Mucosa of gallbladder (tissue), 1 donor: ENCODE results near the gene HELZ2. TPM values are rescaled to one million over a fixed set of nuclear protein-coding genes. Genes with fewer than 3 reads are reported as not detected.
"Not testable (repeated sequence)": the region's sequence is repeated elsewhere in the genome, so short reads cannot be mapped to it uniquely, and the experiment has no call there.

Experiments
- DNase-seq: peaks from one replicate; pipeline ENCODE4 v3.0.0-alpha.2; 2020; ENCODE audit warnings: low spot score
- total RNA-seq: library from RNA; stranded (reverse); gene quantifications from one replicate; pipeline ENCODE4 v1.2.1, GENCODE V29; 2021
- donor health status: DM: no; HTN: no; CAD: no.

The HELZ2 gene, protein sequence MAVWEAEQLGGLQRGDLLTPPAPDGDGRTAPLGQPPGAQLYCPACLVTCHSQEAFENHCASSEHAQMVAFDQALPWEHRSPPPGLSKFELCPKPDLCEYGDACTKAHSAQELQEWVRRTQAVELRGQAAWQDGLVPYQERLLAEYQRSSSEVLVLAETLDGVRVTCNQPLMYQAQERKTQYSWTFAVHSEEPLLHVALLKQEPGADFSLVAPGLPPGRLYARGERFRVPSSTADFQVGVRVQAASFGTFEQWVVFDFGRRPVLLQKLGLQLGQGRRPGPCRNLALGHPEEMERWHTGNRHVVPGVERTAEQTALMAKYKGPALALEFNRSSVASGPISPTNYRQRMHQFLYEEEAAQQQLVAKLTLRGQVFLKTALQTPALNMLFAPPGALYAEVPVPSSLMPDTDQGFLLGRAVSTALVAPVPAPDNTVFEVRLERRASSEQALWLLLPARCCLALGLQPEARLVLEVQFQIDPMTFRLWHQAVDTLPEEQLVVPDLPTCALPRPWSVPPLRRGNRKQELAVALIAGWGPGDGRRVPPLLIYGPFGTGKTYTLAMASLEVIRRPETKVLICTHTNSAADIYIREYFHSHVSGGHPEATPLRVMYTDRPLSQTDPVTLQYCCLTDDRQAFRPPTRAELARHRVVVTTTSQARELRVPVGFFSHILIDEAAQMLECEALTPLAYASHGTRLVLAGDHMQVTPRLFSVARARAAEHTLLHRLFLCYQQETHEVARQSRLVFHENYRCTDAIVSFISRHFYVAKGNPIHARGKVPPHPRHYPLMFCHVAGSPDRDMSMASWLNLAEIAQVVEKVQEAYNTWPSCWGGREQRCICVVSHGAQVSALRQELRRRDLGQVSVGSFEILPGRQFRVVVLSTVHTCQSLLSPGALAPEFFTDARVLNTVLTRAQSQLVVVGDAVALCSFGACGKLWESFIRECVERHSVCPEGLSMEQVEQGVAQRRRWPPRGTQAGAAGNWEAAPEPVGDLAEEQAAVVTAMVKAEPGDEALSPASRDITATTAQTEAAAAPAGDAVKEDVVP (N-terminal part only)
- total RNA-seq = 48.9 TPM

DNA sequence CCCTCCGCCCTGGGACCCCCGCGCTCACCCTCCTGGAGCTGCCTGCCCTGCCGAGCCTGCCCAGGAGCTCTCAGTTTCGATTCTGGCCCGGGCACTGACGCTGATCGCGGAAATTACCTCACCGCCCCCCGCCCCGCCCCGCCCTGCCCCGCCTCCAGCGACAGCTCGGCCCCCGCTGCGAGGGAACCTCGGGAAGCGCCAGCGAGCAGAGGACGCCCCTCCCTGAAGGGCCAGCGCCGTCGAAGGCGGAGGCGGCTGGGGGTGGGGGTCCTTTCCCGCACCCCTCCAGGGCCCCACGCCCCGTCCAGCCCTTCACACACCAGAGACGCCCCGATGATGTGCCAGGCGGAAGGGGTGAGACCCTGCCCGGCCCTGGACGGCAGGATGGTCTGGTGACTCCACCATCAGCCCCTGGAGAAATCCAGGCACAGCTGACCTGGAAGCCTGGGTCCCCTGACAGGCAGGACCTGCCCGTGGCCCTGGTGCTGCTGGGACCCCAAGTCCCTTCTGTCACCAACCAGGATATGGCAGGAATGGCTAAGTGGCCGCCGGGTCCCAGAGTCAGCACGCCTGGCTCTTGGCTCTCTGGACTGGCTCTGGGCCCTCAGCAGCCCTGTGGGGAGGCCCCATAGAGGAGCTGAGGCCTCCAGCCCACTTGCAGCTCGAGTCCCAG, at the start of gene HELZ2:
Gene HELZ2, minus strand, starts transcription at position 84 of the 673 bp plus-strand sequence. CDS start 1,854 bp downstream, outside the sequence.
- peak; percentile 79 for DNase-seq

DNA sequence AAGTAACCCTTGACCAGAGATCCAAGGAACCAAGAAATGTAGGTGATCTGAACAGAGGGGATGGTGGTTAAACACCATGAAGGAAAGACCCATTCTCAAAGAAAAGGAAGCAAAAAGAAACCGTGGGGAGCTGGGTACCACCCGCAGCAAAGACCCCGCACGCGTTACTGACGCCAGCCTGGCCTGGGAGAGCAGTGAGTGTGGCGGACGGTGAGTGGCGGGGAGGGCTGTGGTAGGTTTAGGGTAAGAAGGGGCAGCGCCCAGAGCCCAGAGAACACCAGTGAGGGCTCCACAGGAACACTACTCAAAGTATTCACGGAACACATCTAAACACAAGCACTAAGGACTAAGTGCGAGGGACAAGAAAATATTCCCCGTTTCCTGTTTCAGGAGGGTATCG, 48.7 kb upstream of the HELZ2 start:
- no peak for DNase-seq

DNA sequence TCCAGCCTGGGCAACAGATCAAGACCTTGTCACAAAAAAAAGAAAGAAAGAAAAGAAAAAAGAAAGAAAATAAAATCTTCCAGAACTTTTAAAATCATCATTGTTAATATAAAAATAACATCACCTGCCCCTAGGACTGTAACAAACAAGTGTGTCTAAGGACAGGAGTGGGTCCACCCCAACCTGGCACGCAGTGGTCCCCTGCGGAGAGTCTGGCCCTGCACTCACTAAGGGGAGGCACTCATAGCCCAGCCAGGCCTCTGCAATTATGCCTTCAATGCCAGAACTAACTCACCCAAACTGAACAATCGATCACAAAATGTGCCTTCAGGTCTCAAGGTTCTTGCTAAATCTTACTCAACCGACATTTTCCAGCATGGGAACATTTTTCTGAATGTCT, 48.1 kb upstream of the HELZ2 start:
- no peak for DNase-seq

DNA sequence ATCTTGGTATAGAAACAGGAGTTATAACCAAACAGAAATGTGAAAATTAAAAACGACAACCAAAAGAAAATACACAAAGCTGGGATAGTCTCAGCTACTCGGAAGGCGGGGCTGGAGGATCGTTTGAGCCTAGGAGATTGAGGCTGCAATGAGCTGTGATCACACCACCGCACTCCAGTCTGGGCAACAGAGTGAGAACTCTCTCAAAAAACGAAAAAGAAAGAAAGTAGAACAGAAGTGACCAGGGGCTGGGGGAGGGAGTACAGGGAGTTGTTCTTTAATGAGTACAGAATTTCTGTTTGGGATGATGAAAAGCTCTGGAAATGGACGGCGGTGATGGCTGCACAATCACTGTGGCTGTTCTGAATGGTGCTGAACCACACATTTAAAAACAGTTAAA, 47.0 kb upstream of the HELZ2 start:
- DNase-seq = no peak

DNA sequence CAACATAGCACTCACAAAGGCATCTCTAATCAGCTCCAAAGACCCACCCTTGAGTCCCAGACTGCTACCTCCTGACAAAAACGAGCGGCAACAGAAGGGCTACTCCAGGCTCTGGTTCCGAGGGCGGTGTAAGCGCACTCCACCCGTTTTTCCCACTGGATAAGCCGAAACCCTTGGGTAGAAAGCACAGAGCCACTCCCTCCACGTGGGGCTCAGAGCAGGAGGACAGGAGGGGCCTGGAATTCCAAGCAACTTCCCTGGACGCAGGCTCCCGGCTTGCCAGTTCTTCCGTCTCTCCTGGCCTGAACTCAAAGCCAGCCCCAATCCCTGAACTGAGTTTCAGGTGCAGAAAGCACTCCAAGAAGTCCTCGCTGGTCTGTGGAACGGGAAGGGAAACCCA, 45.5 kb upstream of the HELZ2 start:
- no peak for DNase-seq

DNA sequence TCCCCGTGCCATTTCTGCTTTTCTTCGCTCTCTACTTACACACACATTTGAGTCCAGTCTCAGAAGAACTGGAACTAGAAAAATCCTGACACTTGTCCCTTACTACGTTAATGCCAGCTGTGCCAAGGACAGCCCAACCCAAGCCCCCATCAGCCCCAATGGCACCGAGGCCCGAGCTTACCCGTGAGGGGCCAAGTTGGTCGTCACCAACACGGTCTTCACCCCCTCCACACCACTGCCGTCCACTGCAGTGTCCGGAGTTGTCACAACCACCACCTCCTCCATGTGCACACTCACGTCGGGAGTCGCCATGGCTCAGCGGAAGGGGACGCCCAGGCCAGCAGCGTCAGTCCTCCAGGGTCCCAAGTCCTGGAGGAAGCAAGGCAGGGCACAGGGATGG, 45.0 kb upstream of the HELZ2 start:
- no peak for DNase-seq

DNA sequence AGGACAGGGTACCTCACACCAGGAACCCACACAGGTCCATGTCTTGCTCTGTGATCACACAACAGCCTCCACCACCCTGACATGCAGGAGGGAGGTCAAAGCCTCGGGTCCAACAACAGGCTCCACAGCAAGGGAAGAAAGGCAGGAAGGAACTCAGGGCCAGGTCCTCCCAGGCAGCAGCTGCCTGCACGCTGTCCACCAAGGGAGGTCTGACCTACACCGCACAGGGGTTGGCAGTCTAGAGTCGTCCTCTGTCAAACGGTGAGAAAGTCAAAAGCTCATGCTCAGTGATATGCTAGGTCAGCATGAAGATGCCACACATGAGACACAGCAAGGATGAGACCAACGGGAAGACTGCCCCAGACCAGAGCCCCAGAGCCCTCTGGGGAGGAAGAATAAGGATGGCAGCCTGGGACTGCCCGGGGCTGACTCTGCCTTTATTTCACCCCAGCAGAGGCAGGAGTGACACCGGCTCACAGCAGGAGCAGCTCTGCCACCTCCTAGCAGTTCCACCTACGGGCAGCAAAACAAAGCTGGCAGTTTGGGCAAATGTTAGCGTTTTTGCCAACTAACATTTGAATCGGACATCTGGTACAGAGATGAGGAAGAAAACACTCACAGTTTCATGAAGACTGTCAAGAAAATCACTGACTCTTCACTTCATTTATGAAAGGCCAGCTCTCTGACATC, 44.4 kb upstream of the HELZ2 start:
- DNase-seq = no peak

DNA sequence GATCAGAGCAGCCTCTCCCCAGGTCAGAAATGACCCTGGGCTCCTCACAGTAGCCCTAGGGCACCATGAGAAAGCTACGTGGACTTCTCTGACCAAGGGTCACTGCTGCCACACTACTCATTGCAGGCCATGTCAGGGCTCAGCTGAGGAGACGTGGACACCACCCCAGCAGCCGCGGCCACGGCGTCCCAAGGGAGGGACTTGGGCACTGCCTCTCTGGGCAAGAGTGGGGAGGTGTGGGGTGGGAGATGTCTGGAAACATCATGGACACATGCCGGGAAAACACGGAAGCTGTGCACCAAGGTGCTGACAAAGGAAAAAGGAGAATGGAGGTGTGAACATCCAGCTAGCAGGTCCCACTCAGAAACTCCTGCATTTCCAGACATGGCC, 43.8 kb upstream of the HELZ2 start:
- no peak for DNase-seq

DNA sequence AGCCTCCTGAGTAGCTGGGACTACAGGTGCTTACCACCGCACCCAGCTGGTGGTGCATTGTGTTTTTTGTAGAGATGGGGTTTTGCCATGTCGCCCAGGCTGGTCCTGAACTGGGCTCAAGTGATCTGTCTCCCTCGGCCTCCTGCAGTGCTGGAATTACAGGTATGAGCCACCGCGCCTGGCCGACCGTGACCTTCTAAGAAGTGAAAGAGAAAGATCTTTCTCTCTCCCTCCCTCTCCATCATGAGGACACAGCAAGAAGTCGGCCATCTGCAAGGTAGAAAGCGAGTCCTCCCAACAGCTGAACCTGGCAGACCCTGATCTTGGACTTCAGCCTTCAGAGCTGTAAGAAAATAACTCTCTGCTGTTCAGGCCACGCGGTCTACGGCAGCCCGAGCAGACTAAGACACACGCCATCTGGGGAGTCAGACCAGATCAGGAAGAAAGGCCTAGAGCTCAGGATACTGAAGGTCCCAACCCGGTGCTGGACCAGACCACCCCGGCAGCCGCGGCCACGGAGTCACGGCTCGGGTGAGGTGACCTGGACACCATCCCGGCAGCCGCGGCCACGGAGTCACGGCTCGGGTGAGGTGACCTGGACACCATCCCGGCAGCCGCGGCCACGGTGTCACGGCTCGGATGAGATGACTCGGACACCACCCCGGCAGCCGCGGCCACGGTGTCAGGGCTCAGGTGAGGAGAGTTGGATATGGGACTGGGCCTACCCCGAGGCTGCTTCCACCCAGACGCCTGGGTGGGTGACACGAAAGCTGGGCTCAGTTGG, 43.2 kb upstream of the HELZ2 start:
- no peak for DNase-seq

DNA sequence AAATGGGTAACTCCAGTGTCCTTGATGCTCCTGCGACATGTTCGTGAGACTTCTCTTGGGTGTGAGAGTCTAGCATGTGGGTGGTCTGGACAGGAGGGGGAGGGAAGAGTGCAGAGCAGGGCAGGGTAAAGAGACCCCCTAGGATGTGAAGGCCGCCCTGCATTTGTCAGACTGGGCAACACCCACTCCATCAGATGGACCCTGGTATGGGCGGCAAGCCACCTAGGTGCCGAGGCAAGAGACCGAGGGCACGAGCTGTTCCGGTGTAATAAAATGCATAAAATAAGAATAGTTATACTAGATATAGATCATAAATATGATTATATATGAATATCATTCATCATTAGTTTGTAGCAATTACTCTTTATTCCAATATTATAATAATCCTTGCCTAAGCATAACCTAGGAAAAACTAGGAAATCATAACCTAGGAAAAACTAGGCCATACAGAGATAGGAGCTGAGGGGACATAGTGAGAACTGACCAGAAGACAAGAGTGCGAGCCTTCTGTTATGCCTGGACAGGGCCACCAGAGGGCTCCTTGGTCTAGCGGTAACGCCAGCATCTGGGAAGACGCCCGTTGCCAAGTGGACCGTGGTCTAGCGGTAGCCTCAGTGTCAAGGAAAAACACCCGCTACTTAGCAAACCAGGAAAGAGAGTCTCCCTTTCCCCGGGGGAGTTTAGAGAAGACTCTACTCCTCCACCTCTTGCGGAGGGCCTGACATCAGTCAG, 40.0 kb upstream of the HELZ2 start:
- DNase-seq = not testable (repeated sequence)

DNA sequence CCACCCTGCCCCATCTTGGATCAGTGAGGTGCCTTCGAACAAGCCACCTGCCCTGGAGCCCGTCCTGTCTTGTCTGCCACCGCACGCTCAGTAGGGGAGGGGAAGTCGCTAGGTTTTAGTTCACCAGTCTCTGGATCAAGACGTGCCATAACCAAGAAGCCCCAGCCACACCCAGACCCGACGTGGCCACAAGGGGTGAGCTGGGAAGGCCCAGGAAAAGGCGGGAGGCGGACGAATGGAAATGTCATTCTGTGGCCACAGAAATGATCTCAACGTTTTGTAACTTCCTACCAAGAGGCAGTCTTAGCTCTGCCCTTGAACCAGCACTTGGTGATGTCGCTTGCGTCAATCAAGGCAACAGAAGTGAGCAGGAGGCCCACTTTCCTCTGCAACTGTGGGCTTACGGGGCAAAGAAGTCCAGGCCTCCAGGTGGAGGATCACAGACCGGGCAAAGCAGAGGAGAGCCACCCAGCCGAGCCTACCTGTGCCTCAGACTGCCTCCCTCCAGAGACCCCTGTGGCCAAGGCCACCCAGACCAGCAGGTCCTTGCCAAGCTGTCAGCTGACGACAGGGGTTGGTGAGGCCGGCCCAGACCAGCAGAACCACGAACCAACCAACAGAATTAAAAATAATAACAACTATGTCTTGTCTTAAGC, 38.4 kb upstream of the HELZ2 start:
- no peak for DNase-seq

DNA sequence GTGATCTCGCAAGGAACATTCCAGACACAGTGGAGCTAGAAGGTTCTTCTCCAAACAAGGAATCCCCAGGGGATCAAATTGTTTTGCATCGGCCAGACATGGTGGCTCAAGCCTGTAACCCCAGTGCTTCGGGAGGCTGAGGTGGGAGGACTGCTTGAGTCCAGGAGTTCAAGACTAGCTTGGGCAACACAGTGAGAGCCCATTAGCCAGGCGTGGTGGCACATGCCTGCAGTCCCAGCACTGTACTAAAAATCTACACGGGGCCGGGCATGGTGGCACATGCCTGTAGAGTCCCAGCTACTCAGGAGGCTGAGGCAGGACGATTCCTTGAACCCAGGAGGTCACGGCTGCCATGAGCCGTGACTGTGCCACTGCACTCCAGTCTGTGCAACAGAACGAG, 37.6 kb upstream of the HELZ2 start:
- DNase-seq = no peak

DNA sequence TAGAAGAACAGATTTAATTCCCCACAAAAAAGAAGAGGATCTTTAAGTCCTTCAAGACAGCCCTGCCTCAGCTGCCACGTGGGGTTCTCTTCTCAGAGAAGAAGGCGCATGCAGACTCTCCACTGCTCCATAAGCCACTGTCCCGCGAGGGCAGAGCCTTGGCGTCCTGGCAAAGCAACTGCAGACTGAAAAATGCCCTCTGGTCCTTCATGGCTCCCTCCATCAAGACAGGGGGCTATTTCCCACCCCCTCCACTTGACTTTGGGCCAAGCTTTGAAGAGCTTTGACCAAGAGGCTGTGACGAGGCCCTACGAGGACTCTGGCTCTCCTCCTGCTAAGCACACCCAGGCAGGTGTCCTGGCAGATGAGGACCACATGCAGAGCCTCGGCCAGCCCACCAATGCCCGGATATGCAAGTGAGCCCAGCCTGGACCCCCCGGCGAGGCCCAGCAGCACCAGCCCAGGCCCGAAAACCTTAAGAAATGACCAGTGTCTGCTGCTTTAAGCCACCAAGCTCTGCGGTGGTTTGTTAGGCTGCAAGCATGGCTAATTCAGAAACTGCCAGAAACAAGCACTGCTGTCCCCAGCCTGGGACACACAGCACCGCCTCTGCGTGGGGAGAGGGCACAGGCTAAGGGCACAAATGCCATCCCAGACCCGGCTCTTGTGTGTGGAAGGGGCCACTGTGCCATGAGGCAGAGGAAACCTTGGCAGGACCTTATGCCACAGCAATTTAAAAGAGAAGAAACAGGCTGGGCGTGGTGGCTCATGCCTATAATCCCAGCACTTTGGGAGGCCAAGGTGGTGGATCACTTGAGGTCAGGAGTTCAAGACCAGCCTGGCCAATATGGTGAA, 36.8 kb upstream of the HELZ2 start:
- DNase-seq = no peak

DNA sequence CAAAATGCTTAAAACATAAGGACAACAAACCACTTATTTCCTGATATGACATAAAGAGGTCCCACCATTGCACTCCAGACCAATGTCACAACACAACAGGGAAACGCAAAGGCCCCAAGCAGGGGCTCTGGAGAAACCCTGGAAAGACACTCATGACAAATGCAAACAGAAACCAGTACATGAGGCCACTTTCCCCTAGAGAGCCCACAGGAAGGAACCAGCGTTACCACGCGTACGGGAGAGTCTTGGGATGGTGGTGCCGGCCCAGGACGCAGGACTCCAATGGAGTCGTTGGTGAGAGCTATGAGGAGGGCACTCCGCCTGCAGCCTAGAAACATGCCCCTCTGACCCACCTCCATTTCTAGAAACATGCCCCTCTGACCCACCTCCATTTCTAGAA, 32.6 kb upstream of the HELZ2 start:
- no peak for DNase-seq

DNA sequence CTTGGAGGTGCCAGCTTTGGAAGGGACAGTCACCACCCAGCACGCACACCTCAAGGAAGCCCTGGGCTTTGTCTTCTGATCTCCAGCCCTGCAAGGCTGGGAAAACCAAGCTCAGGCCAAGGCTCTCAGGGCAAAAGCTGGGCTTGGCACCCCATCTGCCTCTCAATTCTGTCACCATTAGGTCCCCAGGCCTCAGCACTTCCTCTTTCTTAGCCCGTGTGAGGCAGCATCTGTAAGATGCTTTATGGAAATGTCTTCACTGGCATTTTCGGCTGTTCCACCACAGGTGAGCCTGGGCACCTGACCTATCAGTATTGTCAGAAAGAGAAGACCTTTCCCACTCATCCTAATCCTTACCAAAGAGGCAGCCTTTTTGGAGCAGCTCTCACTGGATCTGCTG, 28.3 kb upstream of the HELZ2 start:
- no peak for DNase-seq

DNA sequence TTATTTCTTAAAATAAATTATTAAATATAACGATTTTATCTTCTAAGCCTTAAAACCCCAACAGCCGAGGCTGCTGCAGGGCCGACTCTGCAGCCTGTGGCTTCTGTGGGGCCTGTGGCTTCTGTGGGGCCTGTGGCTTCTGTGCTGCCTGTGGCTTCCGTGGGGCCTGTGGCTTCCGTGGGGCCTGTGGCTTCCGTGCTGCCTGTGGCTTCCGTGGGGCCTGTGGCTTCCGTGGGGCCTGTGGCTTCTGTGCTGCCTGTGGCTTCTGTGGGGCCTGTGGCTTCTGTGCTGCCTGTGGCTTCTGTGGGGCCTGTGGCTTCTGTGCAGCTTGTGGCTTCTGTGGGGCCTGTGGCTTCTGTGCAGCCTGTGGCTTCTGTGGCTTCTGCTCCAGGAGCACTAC, 27.6 kb upstream of the HELZ2 start:
- DNase-seq = not testable (repeated sequence)

DNA sequence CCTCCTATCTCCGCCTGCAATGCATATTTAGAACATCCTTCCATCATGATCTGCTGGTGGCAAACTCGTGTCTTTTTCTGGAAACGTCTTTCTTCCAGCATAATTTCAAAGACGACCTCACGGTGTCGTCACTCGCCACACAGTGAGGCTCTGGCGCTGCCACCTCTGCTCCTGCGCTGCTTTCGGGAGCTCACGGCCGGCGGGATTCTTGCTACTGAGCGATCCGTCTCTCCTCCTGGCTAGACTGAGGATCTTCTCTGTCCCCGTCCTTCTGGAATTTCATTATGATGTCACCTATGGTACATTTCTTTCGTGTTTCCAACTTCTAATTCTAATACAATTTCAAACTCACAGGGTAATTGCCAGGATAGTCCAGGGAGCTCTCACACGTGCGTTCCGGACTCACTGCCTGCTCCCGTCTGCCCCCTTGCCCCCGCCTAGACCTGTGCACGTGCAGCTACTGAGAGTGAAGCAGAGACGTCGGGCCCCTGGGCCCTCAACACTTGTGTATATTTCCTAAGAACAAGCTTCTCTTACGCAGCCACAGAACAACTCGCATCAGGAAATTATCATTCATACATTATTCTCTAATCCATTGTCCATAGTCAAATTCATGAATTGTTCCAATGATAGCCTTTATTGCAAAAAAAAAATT, 25.5 kb upstream of the HELZ2 start:
- DNase-seq = no peak
